GM12891 (cell line): ENCODE measurements around the gene CNGB1.

Experiments used
- DNase-seq: peaks from one replicate; pipeline ENCODE4 v3.0.0; 2011; ENCODE audit warnings: low spot score; ENCODE audit not compliant: insufficient read length
- FAIRE-seq: peaks from 2 replicates; lab custom pipeline; 2011; peaks lifted over from hg19 to GRCh38; lab: Jason Lieb, UNC
- PAX5 ChIP-seq: IDR thresholded peaks from 2 replicates; pipeline ENCODE4 v1.6.1; 2011; ENCODE audit warnings: low read length, moderate library complexity, mild to moderate bottlenecking; ENCODE audit not compliant: insufficient read depth, severe bottlenecking
- POLR2A ChIP-seq: IDR thresholded peaks from 2 replicates; pipeline ENCODE4 v1.6.1; 2011; ENCODE audit warnings: low read depth, low read length, control low read depth
- POLR2AphosphoS5 ChIP-seq: IDR thresholded peaks from 2 replicates; pipeline ENCODE4 v1.6.1; 2011; ENCODE audit warnings: low read depth, low read length, control low read depth
- POU2F2 ChIP-seq: IDR thresholded peaks from 2 replicates; pipeline ENCODE4 v1.6.1; 2011; ENCODE audit warnings: low read depth, mild to moderate bottlenecking, control low read depth, low read length, moderate library complexity
- SPI1 ChIP-seq: IDR thresholded peaks from 2 replicates; pipeline ENCODE4 v1.6.1; 2011; ENCODE audit warnings: low read depth, low read length, control low read depth
- TAF1 ChIP-seq: IDR thresholded peaks from 2 replicates; pipeline ENCODE4 v1.6.1; 2011; ENCODE audit warnings: low read depth, low read length, control low read depth

The CNGB1 gene

DNA sequence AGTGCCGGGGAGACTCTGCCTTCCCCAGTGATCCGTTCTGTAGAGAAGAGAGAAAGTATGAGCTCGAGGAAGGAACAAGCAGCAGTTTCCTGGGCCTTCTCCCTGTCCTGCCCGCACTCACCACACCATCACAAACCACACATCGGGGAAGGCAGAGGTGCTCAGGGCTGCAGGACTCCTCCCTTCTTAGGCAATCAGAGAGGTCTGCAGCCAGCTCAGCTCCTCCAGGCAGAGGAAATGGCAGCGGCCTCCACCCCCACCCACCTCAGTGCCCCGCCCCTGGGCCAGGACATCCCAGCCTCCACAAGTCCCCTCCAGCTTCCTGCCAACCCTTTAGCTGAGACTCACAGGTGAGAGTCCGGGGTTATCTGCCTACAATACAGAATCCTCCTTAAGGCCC is 27.6 kb upstream of the CNGB1 start:
- FAIRE-seq (no peak), DNase-seq (no peak)
- TF ChIP-seq TAF1 (no peak), POU2F2 (no peak), POLR2A (no peak), POLR2AphosphoS5 (no peak), SPI1 (no peak), PAX5 (no peak)

GRCh38 chr16:57997528-57998265 is 26.8 kb upstream of the CNGB1 start:
- DNase-seq (no peak), FAIRE-seq (no peak)
- no peak for TF ChIP-seq POU2F2
- TF ChIP-seq SPI1 = no peak
- no peak for TF ChIP-seq POLR2A
- TF ChIP-seq TAF1 = no peak
- no peak for TF ChIP-seq PAX5
- TF ChIP-seq POLR2AphosphoS5 = no peak

DNA sequence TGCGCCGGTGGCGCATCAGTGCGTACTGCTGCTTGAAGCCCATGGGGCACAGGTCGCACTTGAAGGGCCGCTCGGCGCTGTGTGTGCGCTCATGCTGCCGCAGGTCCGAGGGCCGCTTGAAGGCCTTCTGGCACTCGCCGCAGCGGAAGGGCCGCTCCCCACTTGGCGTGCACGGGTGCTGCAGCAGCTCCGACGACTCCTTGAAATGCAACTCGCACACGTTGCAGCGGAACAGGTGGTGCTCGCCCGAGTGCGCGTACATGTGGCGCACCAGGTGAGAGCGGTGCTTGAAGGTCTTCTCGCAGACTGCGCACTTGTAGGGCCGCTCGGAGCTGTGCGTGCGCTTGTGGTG is 26.2 kb upstream of the CNGB1 start:
- FAIRE-seq (no peak), DNase-seq (no peak)
- TF ChIP-seq POU2F2 = no peak
- no peak for TF ChIP-seq TAF1
- no peak for TF ChIP-seq PAX5
- no peak for TF ChIP-seq POLR2A
- TF ChIP-seq SPI1 = no peak
- TF ChIP-seq POLR2AphosphoS5 = no peak

- DNase-seq = no peak
- no peak for FAIRE-seq
- TF ChIP-seq TAF1 (no peak), POLR2A (no peak), POU2F2 (no peak), SPI1 (no peak), PAX5 (no peak), POLR2AphosphoS5 (no peak)
Observed at GRCh38 chr16:57996406-57997175, 25.7 kb upstream of the CNGB1 start.

- DNase-seq (no peak), FAIRE-seq (no peak)
- TF ChIP-seq PAX5 (no peak), SPI1 (no peak), TAF1 (no peak), POLR2A (no peak), POU2F2 (no peak), POLR2AphosphoS5 (no peak)
Observed at GRCh38 chr16:57995721-57996405, 24.9 kb upstream of the CNGB1 start.

DNA sequence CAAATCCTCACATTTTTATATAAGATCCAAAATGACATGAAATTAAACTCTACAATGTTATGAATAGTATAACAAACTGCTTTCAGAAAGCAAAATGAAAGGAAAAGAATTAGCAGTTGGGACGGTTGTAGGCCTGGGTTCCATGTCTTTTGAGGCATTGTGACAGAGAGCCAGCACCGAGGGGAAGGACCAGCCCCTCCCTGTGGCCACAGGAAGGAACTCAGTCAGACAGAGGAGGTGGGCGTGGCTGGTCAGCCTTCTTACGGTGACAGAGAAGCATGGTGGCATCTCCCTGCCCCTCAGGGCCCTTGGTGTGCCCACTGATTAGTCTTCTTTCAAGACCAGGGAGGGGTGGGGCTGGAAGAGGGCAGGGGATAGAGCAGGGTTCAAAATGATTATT is 23.9 kb upstream of the CNGB1 start:
- peak; percentile 62 for DNase-seq
- TF ChIP-seq POLR2AphosphoS5 (no peak), SPI1 (peak; percentile 41; the same call in 1 of the 2 replicates)
- no peak for FAIRE-seq

DNA sequence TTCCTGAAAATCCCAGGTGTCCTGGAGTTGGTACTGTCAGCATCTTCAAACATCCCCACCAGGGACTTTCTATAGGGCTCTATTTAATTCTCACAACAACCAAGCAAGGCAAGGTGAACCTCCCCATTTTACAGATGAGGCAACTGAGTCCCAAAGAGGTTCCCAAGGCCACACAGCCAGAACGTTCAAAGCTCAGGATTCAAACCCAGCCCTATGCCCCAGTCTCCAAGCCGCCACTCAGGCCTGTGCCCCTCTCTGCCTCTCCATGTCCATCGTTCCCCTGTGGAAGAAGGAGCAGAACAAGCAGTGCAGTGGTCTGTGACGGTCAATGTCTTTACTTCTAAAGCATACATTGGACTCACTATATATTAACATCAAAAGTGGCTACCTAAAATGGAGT is 23.4 kb upstream of the CNGB1 start:
- DNase-seq (no peak), FAIRE-seq (no peak)
- TF ChIP-seq SPI1 = no peak
- TF ChIP-seq TAF1 = no peak
- TF ChIP-seq PAX5 = no peak
- TF ChIP-seq POLR2A = no peak
- TF ChIP-seq POLR2AphosphoS5 = no peak
- TF ChIP-seq POU2F2 = no peak

- FAIRE-seq (no peak), DNase-seq (no peak)
- TF ChIP-seq SPI1 = no peak
- TF ChIP-seq PAX5 = no peak
- TF ChIP-seq POLR2A = no peak
- TF ChIP-seq TAF1 = no peak
- TF ChIP-seq POLR2AphosphoS5 = no peak
- no peak for TF ChIP-seq POU2F2
Observed at GRCh38 chr16:57993897-57994296, 23.0 kb upstream of the CNGB1 start.

DNA sequence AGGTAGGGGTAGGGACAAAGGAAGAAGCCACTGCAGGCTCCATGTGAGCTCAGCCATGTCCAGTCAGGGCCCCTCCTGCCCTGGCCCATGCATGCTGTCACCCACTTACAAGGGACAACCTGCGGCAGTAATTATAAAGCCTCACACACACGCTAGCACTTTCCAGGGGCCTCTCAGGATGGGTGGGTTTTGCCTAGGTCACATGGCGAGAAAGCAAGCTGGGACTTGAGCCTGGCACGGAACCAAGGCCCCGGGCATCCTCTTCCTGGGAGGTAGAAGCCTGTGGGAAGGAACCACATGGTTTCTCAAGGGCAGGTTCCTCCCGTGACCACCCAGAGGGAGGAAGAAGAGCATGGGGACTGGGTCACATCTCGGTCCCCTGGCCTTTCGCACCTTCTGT is 22.5 kb upstream of the CNGB1 start:
- FAIRE-seq (no peak), DNase-seq (no peak)
- TF ChIP-seq POU2F2 = no peak
- no peak for TF ChIP-seq SPI1
- no peak for TF ChIP-seq PAX5
- no peak for TF ChIP-seq TAF1
- TF ChIP-seq POLR2A = no peak
- no peak for TF ChIP-seq POLR2AphosphoS5

DNA sequence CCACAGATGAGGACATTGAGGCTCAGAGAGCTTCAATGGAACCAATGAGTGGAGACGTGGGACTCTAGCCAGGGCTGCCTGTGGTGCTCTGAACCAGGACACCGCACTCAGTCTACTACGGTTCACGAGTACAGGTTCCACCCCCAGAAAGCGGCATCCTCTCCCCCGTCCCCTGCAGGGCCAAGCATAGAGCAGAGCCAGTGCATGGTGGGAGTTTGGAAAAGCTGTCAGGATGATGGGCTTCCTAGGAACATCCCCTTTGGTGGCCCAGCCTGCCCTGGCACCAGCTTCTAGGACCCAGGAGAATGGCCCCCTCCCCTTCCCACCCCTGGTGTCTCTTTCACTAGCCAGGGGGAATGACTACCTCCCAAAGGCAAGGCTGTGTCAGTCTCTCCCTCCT is 21.2 kb upstream of the CNGB1 start:
- TF ChIP-seq SPI1 (no peak), POU2F2 (no peak), POLR2AphosphoS5 (no peak), PAX5 (no peak), TAF1 (no peak), POLR2A (no peak)
- FAIRE-seq (no peak), DNase-seq (no peak)
